Parathyroid adenoma (tissue), 2 donors: ENCODE data around the gene DAD1.

ENCODE experiments used
- H2AFZ ChIP-seq: fragments of 300-600 bp; sonication (generic); one replicate; pipeline ENCODE4 v1.7.0; 2017; ENCODE audit warnings: antibody characterized with exemption, mild to moderate bottlenecking
- H3K27ac ChIP-seq: fragments of 300-600 bp; sonication (generic); one replicate; pipeline ENCODE4 v1.7.0; 2017
- H3K27me3 ChIP-seq: fragments of 300-600 bp; sonication (generic); one replicate; pipeline ENCODE4 v1.7.0; 2017; ENCODE audit warnings: low read length; ENCODE audit not compliant: control insufficient read depth, insufficient read depth
- H3K36me3 ChIP-seq: fragments of 300-600 bp; sonication (generic); one replicate; pipeline ENCODE4 v1.7.0; 2017; ENCODE audit warnings: low read length; ENCODE audit not compliant: control insufficient read depth, insufficient read depth
- H3K4me1 ChIP-seq: fragments of 300-600 bp; sonication (generic); one replicate; pipeline ENCODE4 v1.7.0; 2017; ENCODE audit warnings: control low read depth
- H3K4me2 ChIP-seq: fragments of 300-600 bp; sonication (generic); one replicate; pipeline ENCODE4 v1.7.0; 2017; ENCODE audit warnings: low read length
- H3K4me3 ChIP-seq: fragments of 300-600 bp; sonication (generic); one replicate; pipeline ENCODE4 v1.7.0; 2017; ENCODE audit warnings: low read depth, low read length
- H3K79me2 ChIP-seq: fragments of 300-600 bp; sonication (generic); one replicate; pipeline ENCODE4 v1.7.0; 2017; ENCODE audit warnings: control low read depth
- H3K9ac ChIP-seq: fragments of 300-600 bp; sonication (generic); one replicate; pipeline ENCODE4 v1.7.0; 2017; ENCODE audit warnings: mild to moderate bottlenecking
- H3K9me3 ChIP-seq: fragments of 300-600 bp; sonication (generic); one replicate; pipeline ENCODE4 v1.7.0; 2017; ENCODE audit warnings: low read length; ENCODE audit not compliant: control insufficient read depth
- CTCF ChIP-seq: fragments of 300-600 bp; sonication (generic); IDR thresholded peaks from one replicate; pipeline ENCODE4 v1.7.0; 2017; ENCODE audit warnings: antibody characterized with exemption, mild to moderate bottlenecking
- donor health status: primary hyperparathyroidism.

The DAD1 gene

GRCh38 chr14:22541721-22542120 lies 47.3 kb downstream of the DAD1 start:
- Histone ChIP-seq H3K9me3 (no peaks in the 10 kb centered on the region), H3K4me2 (no peak overlapping the region), H2AFZ (no peak overlapping the region), H3K36me3 (no peaks in the 10 kb centered on the region), H3K27ac (no peak overlapping the region), H3K4me3 (no peak overlapping the region), H3K9ac (no peak overlapping the region), H3K79me2 (no peaks in the 10 kb centered on the region), H3K27me3 (no peaks in the 10 kb centered on the region), H3K4me1 (no peaks in the 10 kb centered on the region)
- no peak for TF ChIP-seq CTCF

DNA sequence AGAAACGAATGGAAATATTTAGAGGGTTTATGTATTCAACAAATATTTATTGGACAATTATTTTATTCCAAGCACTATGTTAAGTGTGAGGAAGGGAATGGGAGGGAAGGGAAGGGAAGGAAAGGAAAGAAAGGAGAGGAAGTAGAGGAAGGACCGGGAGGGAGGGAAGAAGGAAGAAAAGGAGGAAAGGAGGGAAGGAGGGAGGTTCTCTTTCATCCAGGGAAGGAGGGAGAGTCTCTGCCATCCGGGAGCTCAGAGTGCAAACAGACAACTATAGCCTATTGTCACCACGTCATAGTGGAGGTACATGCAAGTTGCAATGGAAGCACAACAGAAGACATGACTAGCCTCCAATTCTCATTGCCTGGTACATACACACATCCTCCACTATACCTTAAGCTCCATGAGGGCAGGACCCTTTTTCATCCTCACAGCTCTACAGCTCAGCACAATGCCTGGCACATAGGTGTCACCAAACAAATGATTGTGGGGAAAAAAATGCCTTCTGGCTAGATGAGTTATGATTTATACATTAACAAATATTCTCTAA lies 48.1 kb downstream of the DAD1 start:
- no peak overlapping the region for H2AFZ ChIP-seq
- H3K36me3 ChIP-seq: no peaks in the 10 kb centered on the region
- no peak overlapping the region for H3K9ac ChIP-seq
- no peak for TF ChIP-seq CTCF
- H3K27ac ChIP-seq: no peak overlapping the region
- no peaks in the 10 kb centered on the region for H3K4me1 ChIP-seq
- no peaks in the 10 kb centered on the region for H3K9me3 ChIP-seq
- no peaks in the 10 kb centered on the region for H3K27me3 ChIP-seq
- no peak overlapping the region for H3K4me2 ChIP-seq
- H3K4me3 ChIP-seq: no peak overlapping the region
- no peaks in the 10 kb centered on the region for H3K79me2 ChIP-seq

GRCh38 chr14:22540293-22540692 lies 48.7 kb downstream of the DAD1 start:
- Histone ChIP-seq H2AFZ (no peak overlapping the region), H3K27me3 (no peaks in the 10 kb centered on the region), H3K4me2 (no peak overlapping the region), H3K4me1 (no peaks in the 10 kb centered on the region), H3K9ac (no peak overlapping the region), H3K27ac (no peak overlapping the region), H3K36me3 (no peaks in the 10 kb centered on the region), H3K9me3 (no peaks in the 10 kb centered on the region), H3K79me2 (no peaks in the 10 kb centered on the region), H3K4me3 (no peak overlapping the region)
- no peak for TF ChIP-seq CTCF

- no peaks in the 10 kb centered on the region for H3K9me3 ChIP-seq
- no peak overlapping the region for H2AFZ ChIP-seq
- no peaks in the 10 kb centered on the region for H3K27me3 ChIP-seq
- H3K27ac ChIP-seq: no peak overlapping the region
- TF ChIP-seq CTCF: no peak
- no peaks in the 10 kb centered on the region for H3K79me2 ChIP-seq
- H3K9ac ChIP-seq: no peak overlapping the region
- H3K36me3 ChIP-seq: no peaks in the 10 kb centered on the region
- H3K4me1 ChIP-seq: no peaks in the 10 kb centered on the region
- H3K4me3 ChIP-seq: no peak overlapping the region
- H3K4me2 ChIP-seq: no peak overlapping the region
Measured at GRCh38 chr14:22539831-22540230, 49.2 kb downstream of the DAD1 start.

GRCh38 chr14:22538671-22539228 lies 50.3 kb downstream of the DAD1 start:
- TF ChIP-seq CTCF: no peak
- Histone ChIP-seq H3K36me3 (no peaks in the 10 kb centered on the region), H2AFZ (no peak overlapping the region), H3K9ac (no peak overlapping the region), H3K9me3 (no peaks in the 10 kb centered on the region), H3K79me2 (no peaks in the 10 kb centered on the region), H3K4me2 (no peak overlapping the region), H3K27ac (no peak overlapping the region), H3K4me3 (no peak overlapping the region), H3K4me1 (no peaks in the 10 kb centered on the region), H3K27me3 (no peaks in the 10 kb centered on the region)
